Ectodermal cell (in vitro differentiated cells): Measurements from ENCODE around the gene SNX2.

Source experiments
- H3K27ac ChIP-seq: 2 replicates; pipeline ENCODE4 v1.7.0; 2013; ENCODE audit warnings: mild to moderate bottlenecking, low read depth, low read length; ENCODE audit not compliant: insufficient read depth, poor library complexity, severe bottlenecking
- H3K27me3 ChIP-seq: 2 replicates; pipeline ENCODE4 v1.7.0; 2013; ENCODE audit warnings: mild to moderate bottlenecking, low read length; ENCODE audit not compliant: insufficient read depth, control insufficient read depth, poor library complexity, severe bottlenecking
- H3K36me3 ChIP-seq: one replicate; pipeline ENCODE4 v1.7.0; 2013; ENCODE audit warnings: low read length; ENCODE audit not compliant: control insufficient read depth, insufficient read depth
- H3K4me1 ChIP-seq: one replicate; pipeline ENCODE4 v1.7.0; 2013; ENCODE audit warnings: low read length; ENCODE audit not compliant: control insufficient read depth, insufficient read depth
- H3K4me3 ChIP-seq: 2 replicates; pipeline ENCODE4 v1.7.0; 2013; ENCODE audit warnings: low read depth, low read length, control low read depth; ENCODE audit not compliant: insufficient read depth
- H3K9me3 ChIP-seq: 2 replicates; pipeline ENCODE4 v1.7.0; 2013; ENCODE audit warnings: mild to moderate bottlenecking, low read length, moderate library complexity; ENCODE audit not compliant: control insufficient read depth
- WGBS, 2 experiments: methylation state at CpG; one replicate each; pipeline ENCODE4 v1.1.7; 2013; ENCODE audit warnings: missing lambda C conversion rate in 2 of 2; 5-methylcytosine and 5-hydroxymethylcytosine counted together

SNX2 gene

GRCh38 chr5:122858451-122858850 lies 83.6 kb downstream of the SNX2 start:
- 96 to 100% methylated on average over 1 of the region's 1 CpG for WGBS, 2 experiments
- H3K27ac ChIP-seq = no peak overlapping the region

DNA sequence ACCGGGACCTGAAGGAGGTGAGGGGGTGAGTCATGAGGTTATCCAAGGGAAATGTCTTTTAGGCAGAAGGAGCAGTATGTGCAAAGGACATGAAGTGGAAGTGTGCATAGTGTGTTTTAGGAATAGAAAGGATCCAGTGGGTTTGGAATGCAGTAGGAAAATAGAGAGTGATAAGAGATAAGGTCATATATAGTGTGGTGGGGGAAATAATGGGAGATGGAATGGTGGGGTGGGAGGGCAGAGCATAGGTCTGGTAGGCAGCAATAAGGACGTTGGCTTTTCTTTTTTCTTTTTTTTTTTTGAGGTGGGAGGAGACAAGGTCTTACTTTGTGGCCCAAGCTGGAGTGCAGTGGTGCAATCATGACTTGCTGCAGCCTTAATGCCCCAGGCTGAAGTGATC lies 88.4 kb downstream of the SNX2 start:
- Histone ChIP-seq H3K9me3 (no peaks in the 10 kb centered on the region), H3K27ac (no peak overlapping the region), H3K27me3 (no peaks in the 10 kb centered on the region), H3K36me3 (no peaks in the 10 kb centered on the region), H3K4me1 (no peaks in the 10 kb centered on the region), H3K4me3 (no peak overlapping the region)
- 83 to 84% methylated on average over 2 of the region's 2 CpGs for WGBS, 2 experiments

More at GRCh38 chr5:122858451-122858850, 83.6 kb downstream of the SNX2 start:
- Histone ChIP-seq H3K9me3 (no peaks in the 10 kb centered on the region), H3K4me1 (no peaks in the 10 kb centered on the region), H3K4me3 (no peak overlapping the region), H3K27me3 (no peaks in the 10 kb centered on the region), H3K36me3 (no peaks in the 10 kb centered on the region)

- WGBS, 2 experiments = 91 to 94% methylated on average over 4 of the region's 4 CpGs
- no peaks in the 10 kb centered on the region for H3K4me1 ChIP-seq
- no peaks in the 10 kb centered on the region for H3K27me3 ChIP-seq
- no peak overlapping the region for H3K4me3 ChIP-seq
- H3K36me3 ChIP-seq = no peaks in the 10 kb centered on the region
- no peak overlapping the region for H3K27ac ChIP-seq
- H3K9me3 ChIP-seq = no peaks in the 10 kb centered on the region
Measured at GRCh38 chr5:122863721-122864120, 88.8 kb downstream of the SNX2 start.

GRCh38 chr5:122864400-122864799 lies 89.5 kb downstream of the SNX2 start:
- 90 to 91% methylated on average over 6 of the region's 6 CpGs for WGBS, 2 experiments

GRCh38 chr5:122864842-122865241 lies 90.0 kb downstream of the SNX2 start:
- Histone ChIP-seq H3K4me1 (no peaks in the 10 kb centered on the region), H3K27me3 (no peaks in the 10 kb centered on the region), H3K4me3 (no peak overlapping the region), H3K9me3 (no peaks in the 10 kb centered on the region), H3K36me3 (no peaks in the 10 kb centered on the region), H3K27ac (no peak overlapping the region)
- WGBS, 2 experiments = 90 to 96% methylated on average over 1 of the region's 1 CpG

More at GRCh38 chr5:122864400-122864799, 89.5 kb downstream of the SNX2 start:
- Histone ChIP-seq H3K9me3 (no peaks in the 10 kb centered on the region), H3K36me3 (no peaks in the 10 kb centered on the region), H3K27me3 (no peaks in the 10 kb centered on the region), H3K27ac (no peak overlapping the region), H3K4me3 (no peak overlapping the region), H3K4me1 (no peaks in the 10 kb centered on the region)

- peaks cover 5% of the 10 kb centered on the region for H3K4me1 ChIP-seq
- no peaks in the 10 kb centered on the region for H3K9me3 ChIP-seq
- no peaks in the 10 kb centered on the region for H3K27me3 ChIP-seq
- H3K4me3 ChIP-seq = no peak overlapping the region
- H3K27ac ChIP-seq = no peak overlapping the region
- no peaks in the 10 kb centered on the region for H3K36me3 ChIP-seq
- 79 to 84% methylated on average over 7 of the region's 7 CpGs for WGBS, 2 experiments
Measured at GRCh38 chr5:122870219-122870856, 95.5 kb downstream of the SNX2 start.

- Histone ChIP-seq H3K27me3 (no peaks in the 10 kb centered on the region), H3K27ac (no peak overlapping the region), H3K4me3 (no peak overlapping the region), H3K9me3 (no peaks in the 10 kb centered on the region), H3K36me3 (no peaks in the 10 kb centered on the region), H3K4me1 (peaks cover 5% of the 10 kb centered on the region)
- 88 to 95% methylated on average over 8 of the region's 8 CpGs for WGBS, 2 experiments
Measured at GRCh38 chr5:122871661-122872060, 96.8 kb downstream of the SNX2 start.

- Histone ChIP-seq H3K4me1 (peaks cover 5% of the 10 kb centered on the region), H3K27me3 (no peaks in the 10 kb centered on the region), H3K27ac (no peak overlapping the region), H3K36me3 (no peaks in the 10 kb centered on the region), H3K9me3 (no peaks in the 10 kb centered on the region), H3K4me3 (no peak overlapping the region)
- 94 to 95% methylated on average over 4 of the region's 4 CpGs for WGBS, 2 experiments
Measured at GRCh38 chr5:122874179-122874875, 99.4 kb downstream of the SNX2 start.

DNA sequence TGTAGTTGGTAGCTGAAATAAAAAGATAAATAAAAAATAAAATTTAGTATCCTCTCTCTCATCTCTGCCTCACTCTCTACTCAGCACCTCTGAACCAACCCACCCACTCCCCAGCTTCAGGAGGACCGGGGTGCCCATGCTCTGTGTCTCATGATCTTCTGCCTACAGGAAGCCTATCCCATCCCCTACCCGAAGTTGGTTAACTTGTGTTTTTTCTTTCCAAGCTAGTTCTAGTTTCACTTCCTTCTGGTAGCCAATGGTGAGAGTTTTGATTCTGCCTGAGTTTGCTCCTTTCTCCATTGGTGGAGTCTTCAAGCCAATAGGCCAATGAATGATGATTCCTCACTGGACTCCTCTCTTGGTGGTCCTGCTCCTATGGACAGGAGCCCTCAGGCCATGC lies 102.6 kb downstream of the SNX2 start:
- H3K4me1 ChIP-seq = no peaks in the 10 kb centered on the region
- WGBS, 2 experiments = 93 to 96% methylated on average over 2 of the region's 2 CpGs
- H3K27me3 ChIP-seq = no peaks in the 10 kb centered on the region
- H3K4me3 ChIP-seq = no peak overlapping the region
- no peaks in the 10 kb centered on the region for H3K9me3 ChIP-seq
- no peaks in the 10 kb centered on the region for H3K36me3 ChIP-seq
- no peak overlapping the region for H3K27ac ChIP-seq

DNA sequence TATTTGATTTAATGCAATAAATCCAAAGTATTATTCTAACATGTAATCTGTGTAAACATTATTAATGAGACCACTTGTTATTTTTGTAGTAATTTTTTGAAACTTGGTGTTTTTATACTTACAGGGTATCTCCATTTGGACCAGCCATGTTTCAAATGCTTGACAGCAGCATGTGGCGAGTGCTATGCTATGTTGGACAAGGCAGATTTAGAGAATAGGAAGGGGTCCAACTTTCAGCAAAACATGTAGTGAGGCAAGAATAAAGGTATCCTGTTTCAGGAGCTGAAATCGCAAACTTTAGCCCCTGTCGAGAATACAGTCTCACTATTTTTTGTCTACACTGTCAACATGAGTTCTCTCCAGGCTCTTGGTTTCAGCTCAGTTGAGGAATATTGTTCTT lies 104.2 kb downstream of the SNX2 start:
- H3K36me3 ChIP-seq = no peaks in the 10 kb centered on the region
- no peaks in the 10 kb centered on the region for H3K9me3 ChIP-seq
- H3K4me3 ChIP-seq = no peak overlapping the region
- 94% methylated on average over 3 of the region's 3 CpGs for WGBS, 2 experiments
- no peaks in the 10 kb centered on the region for H3K4me1 ChIP-seq
- H3K27ac ChIP-seq = no peak overlapping the region
- H3K27me3 ChIP-seq = no peaks in the 10 kb centered on the region
